Astrocyte (in vitro differentiated cells and primary cell): ENCODE data around the gene LRRC41. TPM values are rescaled to one million over a fixed set of nuclear protein-coding genes. Genes with fewer than 3 reads are reported as not detected.

Source experiments
- DNase-seq: peaks from one replicate; pipeline ENCODE4 v3.0.0-alpha.2; 2010; ENCODE audit warnings: low read depth
- FAIRE-seq: peaks from 2 replicates; lab custom pipeline; 2011; peaks lifted over from hg19 to GRCh38; lab: Jason Lieb, UNC
- H2AFZ ChIP-seq: 2 replicates; pipeline ENCODE4 v1.6.0; 2012; ENCODE audit warnings: low read depth, low read length, inconsistent platforms
- H3K27ac ChIP-seq: 2 replicates; pipeline ENCODE4 v1.5.1; 2011; ENCODE audit warnings: low read depth, low read length, inconsistent platforms
- H3K27me3 ChIP-seq: 2 replicates; pipeline ENCODE4 v1.6.0; 2011; ENCODE audit warnings: low read length, inconsistent platforms; ENCODE audit not compliant: insufficient read depth
- H3K36me3 ChIP-seq: 2 replicates; pipeline ENCODE4 v1.5.1; 2011; ENCODE audit warnings: low read length, inconsistent platforms; ENCODE audit not compliant: insufficient read depth
- H3K4me1 ChIP-seq: 2 replicates; pipeline ENCODE4 v1.5.1; 2011; ENCODE audit warnings: low read length, inconsistent platforms; ENCODE audit not compliant: insufficient read depth
- H3K4me2 ChIP-seq: 2 replicates; pipeline ENCODE4 v1.6.0; 2012; ENCODE audit warnings: low read length, inconsistent platforms
- H3K4me3 ChIP-seq: 2 replicates; pipeline ENCODE4 v1.5.1; 2011; ENCODE audit warnings: low read depth, mild to moderate bottlenecking, low read length, inconsistent platforms; ENCODE audit not compliant: insufficient read depth
- H3K79me2 ChIP-seq: 2 replicates; pipeline ENCODE4 v1.6.0; 2012; ENCODE audit warnings: mild to moderate bottlenecking, low read length, inconsistent platforms; ENCODE audit not compliant: insufficient read depth
- H3K9ac ChIP-seq: 2 replicates; pipeline ENCODE4 v1.6.0; 2012; ENCODE audit warnings: mild to moderate bottlenecking, low read length, inconsistent platforms
- H3K9me3 ChIP-seq: 2 replicates; pipeline ENCODE4 v1.5.1; 2012; ENCODE audit warnings: low read depth, mild to moderate bottlenecking, low read length, inconsistent platforms; ENCODE audit not compliant: insufficient read depth
- H4K20me1 ChIP-seq: 2 replicates; pipeline ENCODE4 v1.6.0; 2012; ENCODE audit warnings: low read length, inconsistent platforms; ENCODE audit not compliant: insufficient read depth
- H3K27ac Mint-ChIP-seq: one replicate; pipeline ENCODE4 v1.8.0; 2021; ENCODE audit warnings: mild to moderate bottlenecking, mixed read lengths; ENCODE audit not compliant: unreplicated experiment
- H3K27me3 Mint-ChIP-seq: one replicate; pipeline ENCODE4 v1.8.0; 2021; ENCODE audit warnings: low read depth, mixed read lengths; ENCODE audit not compliant: unreplicated experiment
- H3K36me3 Mint-ChIP-seq: one replicate; pipeline ENCODE4 v1.8.0; 2021; ENCODE audit warnings: low read depth, mixed read lengths; ENCODE audit not compliant: unreplicated experiment
- H3K4me1 Mint-ChIP-seq: one replicate; pipeline ENCODE4 v1.8.0; 2021; ENCODE audit warnings: low read depth, mixed read lengths; ENCODE audit not compliant: unreplicated experiment
- H3K4me3 Mint-ChIP-seq: one replicate; pipeline ENCODE4 v1.8.0; 2021; ENCODE audit warnings: mild to moderate bottlenecking, moderate library complexity, mixed read lengths; ENCODE audit not compliant: unreplicated experiment
- H3K9me3 Mint-ChIP-seq: one replicate; pipeline ENCODE4 v1.8.0; 2021; ENCODE audit warnings: mild to moderate bottlenecking, mixed read lengths; ENCODE audit not compliant: unreplicated experiment
- CTCF ChIP-seq: IDR thresholded peaks from 2 replicates; pipeline ENCODE4 v1.5.1; 2011; ENCODE audit warnings: low read depth, mild to moderate bottlenecking, inconsistent platforms, low read length, moderate library complexity; ENCODE audit not compliant: insufficient read depth
- EZH2 ChIP-seq: IDR thresholded peaks from 2 replicates; pipeline ENCODE4 v1.6.1; 2012; ENCODE audit warnings: mild to moderate bottlenecking, low read length, inconsistent platforms; ENCODE audit not compliant: insufficient read depth
- total RNA-seq: library from RNA; stranded (reverse); gene quantifications from 2 replicates; pipeline ENCODE4 v1.2.1, GENCODE V29; 2021

The LRRC41 gene
- total RNA-seq, 1 donor from 2014 or later, result 88.2 TPM

GRCh38 chr1:46284058-46284457 lies 19.4 kb downstream of the LRRC41 start:
- H3K4me1 Mint-ChIP-seq, result peaks cover 41% of the 10 kb centered on the region
- H3K27ac Mint-ChIP-seq, result peak overlapping the region; percentile 22
- Histone ChIP-seq H3K4me1 (peaks cover 5% of the 10 kb centered on the region), H3K27me3 (no peaks in the 10 kb centered on the region), H3K4me2 (no peak overlapping the region), H3K9me3 (no peaks in the 10 kb centered on the region), H4K20me1 (peaks cover 46% of the 10 kb centered on the region), H3K79me2 (peaks cover 6% of the 10 kb centered on the region), H3K4me3 (no peak overlapping the region), H2AFZ (no peak overlapping the region), H3K27ac (no peak overlapping the region), H3K9ac (no peak overlapping the region), H3K36me3 (peaks cover 52% of the 10 kb centered on the region)
- H3K36me3 Mint-ChIP-seq, result peaks cover 35% of the 10 kb centered on the region
- DNase-seq, result no peak
- H3K9me3 Mint-ChIP-seq, result no peaks in the 10 kb centered on the region
- FAIRE-seq, result no peak
- H3K27me3 Mint-ChIP-seq, result no peaks in the 10 kb centered on the region
- H3K4me3 Mint-ChIP-seq, result no peak overlapping the region
- TF ChIP-seq EZH2, result no peak
- TF ChIP-seq CTCF, result no peak

GRCh38 chr1:46281021-46281420 lies 22.4 kb downstream of the LRRC41 start:
- H3K4me3 ChIP-seq, result no peak overlapping the region
- H3K27ac ChIP-seq, result no peak overlapping the region
- H2AFZ ChIP-seq, result no peak overlapping the region
- H3K27ac Mint-ChIP-seq, result no peak overlapping the region
- peaks cover 52% of the 10 kb centered on the region for H3K36me3 ChIP-seq
- H3K27me3 Mint-ChIP-seq, result no peaks in the 10 kb centered on the region
- no peaks in the 10 kb centered on the region for H3K9me3 Mint-ChIP-seq
- no peak overlapping the region for H3K4me3 Mint-ChIP-seq
- peaks cover 35% of the 10 kb centered on the region for H4K20me1 ChIP-seq
- peaks cover under 1% of the 10 kb centered on the region for H3K79me2 ChIP-seq
- H3K4me2 ChIP-seq, result no peak overlapping the region
- TF ChIP-seq CTCF (no peak), EZH2 (no peak)
- H3K27me3 ChIP-seq, result no peaks in the 10 kb centered on the region
- no peak overlapping the region for H3K9ac ChIP-seq
- no peak for DNase-seq
- no peak for FAIRE-seq
- no peaks in the 10 kb centered on the region for H3K9me3 ChIP-seq
- H3K36me3 Mint-ChIP-seq, result peaks cover 38% of the 10 kb centered on the region
- H3K4me1 Mint-ChIP-seq, result peaks cover 22% of the 10 kb centered on the region
- no peaks in the 10 kb centered on the region for H3K4me1 ChIP-seq

GRCh38 chr1:46280092-46280491 lies 23.3 kb downstream of the LRRC41 start:
- Mint-ChIP-seq H3K36me3 (peaks cover 38% of the 10 kb centered on the region), H3K4me3 (no peak overlapping the region), H3K27me3 (no peaks in the 10 kb centered on the region), H3K9me3 (no peaks in the 10 kb centered on the region), H3K4me1 (peaks cover 17% of the 10 kb centered on the region), H3K27ac (no peak overlapping the region)
- Histone ChIP-seq H4K20me1 (peaks cover 26% of the 10 kb centered on the region), H3K27ac (no peak overlapping the region), H3K9ac (no peak overlapping the region), H3K27me3 (no peaks in the 10 kb centered on the region), H2AFZ (no peak overlapping the region), H3K9me3 (no peaks in the 10 kb centered on the region), H3K4me3 (no peak overlapping the region), H3K79me2 (no peaks in the 10 kb centered on the region), H3K4me1 (no peaks in the 10 kb centered on the region), H3K4me2 (no peak overlapping the region), H3K36me3 (peaks cover 49% of the 10 kb centered on the region)
- no peak for DNase-seq
- TF ChIP-seq EZH2 (no peak), CTCF (no peak)
- FAIRE-seq, result no peak
